Astrocyte of the spinal cord (primary cell): ENCODE measurements around the gene CCDC70.

Source experiments
- DNase-seq: peaks from one replicate; pipeline ENCODE4 v3.0.0; 2011; ENCODE audit warnings: low read depth, low spot score
- H3K4me3 ChIP-seq: 2 replicates; pipeline ENCODE4 v1.5.1; 2011; ENCODE audit warnings: low read depth, mild to moderate bottlenecking, low read length, moderate library complexity
- CTCF ChIP-seq: IDR thresholded peaks from 2 replicates; pipeline ENCODE4 v1.5.1; 2012; ENCODE audit warnings: low read depth, mild to moderate bottlenecking, low read length, inconsistent platforms
- in situ Hi-C: cut with HindIII; loops from 2 replicates; pipeline ENCODE4 v1.10.0; 2017; ENCODE audit warnings: low sequenced_read_pairs

The CCDC70 gene

GRCh38 chr13:51912091-51912490 is 50.3 kb downstream of the CCDC70 start:
- TF ChIP-seq CTCF: no peak
- no peak for DNase-seq
- in situ Hi-C loops: no loop called here
- H3K4me3 ChIP-seq: no peak overlapping the region

GRCh38 chr13:51912511-51913225 is 50.9 kb downstream of the CCDC70 start:
- H3K4me3 ChIP-seq: no peak overlapping the region
- TF ChIP-seq CTCF: no peak
- no peak for DNase-seq
- in situ Hi-C loops: no loop called here

- peak; percentile 10 for TF ChIP-seq CTCF
- no peak for DNase-seq
- in situ Hi-C loops: no loop called here
- no peak overlapping the region for H3K4me3 ChIP-seq
Measured at GRCh38 chr13:51913421-51914136, 51.8 kb downstream of the CCDC70 start.

GRCh38 chr13:51914137-51914493 is 52.3 kb downstream of the CCDC70 start:
- DNase-seq: no peak
- in situ Hi-C loops: no loop called here
- TF ChIP-seq CTCF: no peak

More at GRCh38 chr13:51914137-51914493, 52.3 kb downstream of the CCDC70 start:
- no peak overlapping the region for H3K4me3 ChIP-seq
